Tibial nerve (tissue), 4 donors: Measurements from ENCODE around the gene FAM162B. TPM values are rescaled to one million over a fixed set of nuclear protein-coding genes. Genes with fewer than 3 reads are reported as not detected.

Experiments used
- total RNA-seq, 4 donors: library from RNA; depleted of rRNA; stranded (reverse); fragments of >200 nt; gene quantifications; one replicate each; pipeline ENCODE4 v1.1.0, GENCODE V29; 2016

Gene FAM162B
- total RNA-seq, 4 donors from 2014 or later: 6.7 to 26.7 (median 14.3) TPM

Other genes with a start within 250 kb of the FAM162B start
- gene TRAPPC3L, start 220.0 kb downstream of the FAM162B start, total RNA-seq: under 1 TPM in 1 of 4 donors, not detected in 3; 0.21 TPM
- gene CALHM4, start 212.0 kb downstream of the FAM162B start, total RNA-seq: under 1 TPM in 1 of 4 donors, not detected in 3; 0.42 TPM
- 10 to 100 TPM; 27.5 to 40.4 (median 35.7) TPM for gene RWDD1, start 194.2 kb downstream of the FAM162B start, total RNA-seq
- under 1 TPM in 3 of 4 donors, not detected in 1; 0.30 to 0.78 (median 0.42) TPM for gene RSPH4A, start 149.2 kb downstream of the FAM162B start, total RNA-seq
- gene ZUP1, start 97.0 kb downstream of the FAM162B start, total RNA-seq: 10 to 100 TPM in 2 of 4 donors, 1 to 10 TPM in 2; 4.2 to 16.8 (median 7.8) TPM
- gene KPNA5, start 84.5 kb downstream of the FAM162B start, total RNA-seq: 10 to 100 TPM; 10.2 to 21.0 (median 12.2) TPM
- not detected for gene GPRC6A, start 63.4 kb upstream of the FAM162B start, total RNA-seq
- gene RFX6, start 111.5 kb upstream of the FAM162B start, total RNA-seq: under 1 TPM in 1 of 4 donors, not detected in 3; 0.22 TPM